22Rv1 (cell line): ENCODE data around the gene EAF1.

Experiments used
- CTCF ChIP-seq: fragments of 450-650 bp; IDR thresholded peaks from 2 replicates; pipeline ENCODE4 v1.5.1; 2017; ENCODE audit warnings: mild to moderate bottlenecking
- ZFX ChIP-seq: fragments of 450-650 bp; IDR thresholded peaks from 2 replicates; pipeline ENCODE4 v1.6.1; 2017; ENCODE audit warnings: antibody characterized with exemption, borderline replicate concordance

DNA sequence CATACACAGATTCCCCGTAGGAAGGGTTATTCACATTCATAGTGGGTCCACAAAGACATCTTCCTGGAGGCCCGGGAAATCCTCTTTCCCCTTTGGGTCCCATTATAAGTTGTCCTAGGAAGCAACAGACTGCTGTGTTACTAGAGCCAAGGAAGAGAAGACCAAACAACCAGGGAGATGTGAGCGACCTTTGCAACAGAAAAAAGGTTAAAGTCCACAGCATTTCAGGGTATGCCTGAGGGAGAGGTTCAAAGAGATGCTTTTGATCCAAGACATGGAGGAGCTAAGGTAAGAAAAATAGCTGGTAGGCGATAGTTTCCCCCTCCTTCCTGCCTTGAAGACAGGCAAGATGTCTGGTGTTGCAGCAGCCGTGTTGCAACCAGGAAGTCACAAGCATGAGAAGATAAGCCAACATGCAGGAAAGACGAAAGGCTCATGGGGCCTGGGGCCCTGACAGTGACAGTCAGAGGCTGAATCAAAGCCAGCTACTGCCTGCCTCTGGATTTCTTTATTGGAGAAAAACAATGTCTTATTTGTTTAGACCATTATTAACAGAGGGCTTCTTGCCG, 30.9 kb downstream of the EAF1 start:
- no peak for TF ChIP-seq CTCF
- no peak for TF ChIP-seq ZFX
